ENCODE results near the gene CABLES1.

The CABLES1 gene

DNA sequence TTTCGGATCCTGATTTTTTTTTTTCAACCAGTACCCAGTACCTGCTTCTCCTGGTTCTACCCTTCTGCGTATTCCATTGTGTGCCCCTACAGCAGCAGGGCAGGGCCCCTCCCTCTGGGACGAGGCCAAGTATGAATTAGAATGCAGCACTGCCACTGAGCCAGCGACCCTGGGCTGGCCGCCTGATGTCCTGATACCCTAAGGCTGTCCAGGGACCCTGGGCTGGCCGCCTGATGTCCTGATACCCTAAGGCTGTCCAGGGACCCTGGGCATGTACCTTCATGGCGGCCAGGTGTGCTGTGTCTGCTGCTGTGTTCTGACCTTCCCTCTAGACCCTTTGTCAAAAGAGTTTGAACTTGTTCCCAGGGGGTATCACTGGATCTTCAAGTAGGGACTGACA, 42.9 kb downstream of the CABLES1 start:
- Histone ChIP-seq H3K27me3 (ENCODE audit: insufficient read depth, poor library complexity, severe bottlenecking) (no peaks in the 10 kb centered on the region), H3K36me3 (ENCODE audit: low read depth) (no peaks in the 10 kb centered on the region)

DNA sequence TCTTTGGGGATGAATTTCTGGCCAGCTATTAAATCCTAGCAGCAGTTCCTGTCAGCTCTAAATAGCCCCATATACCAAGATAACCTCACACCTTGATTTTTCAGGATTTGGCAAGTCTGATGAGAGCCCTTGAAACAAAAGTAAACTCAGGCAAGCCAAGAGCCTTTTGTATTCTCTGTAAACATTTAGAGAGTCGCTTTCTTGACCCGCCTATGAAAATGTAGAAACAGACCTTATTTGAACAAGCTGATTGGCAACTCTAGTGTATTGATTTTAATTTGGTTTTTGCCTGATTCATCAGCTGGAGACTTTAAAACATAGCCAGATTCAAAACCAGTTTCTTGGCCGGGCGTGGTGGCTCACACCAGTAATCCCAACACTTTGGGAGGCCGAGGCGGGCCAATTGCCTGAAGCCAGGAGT, 43.4 kb downstream of the CABLES1 start:
- Histone ChIP-seq H3K27me3 (ENCODE audit: insufficient read depth, poor library complexity, severe bottlenecking) (no peaks in the 10 kb centered on the region), H3K36me3 (ENCODE audit: low read depth) (no peaks in the 10 kb centered on the region), H3K4me3 (ENCODE audit: severe bottlenecking) (no peak overlapping the region), H3K4me1 (ENCODE audit: insufficient read depth, poor library complexity, severe bottlenecking) (no peaks in the 10 kb centered on the region), H3K27ac (ENCODE audit: poor library complexity, severe bottlenecking) (no peak overlapping the region), H3K9me3 (ENCODE audit: severe bottlenecking) (no peaks in the 10 kb centered on the region)
- ATAC-seq (ENCODE audit: low read depth), result no peak
- no peak for DNase-seq (ENCODE audit: low spot score)
- TF ChIP-seq, protein P1, sequence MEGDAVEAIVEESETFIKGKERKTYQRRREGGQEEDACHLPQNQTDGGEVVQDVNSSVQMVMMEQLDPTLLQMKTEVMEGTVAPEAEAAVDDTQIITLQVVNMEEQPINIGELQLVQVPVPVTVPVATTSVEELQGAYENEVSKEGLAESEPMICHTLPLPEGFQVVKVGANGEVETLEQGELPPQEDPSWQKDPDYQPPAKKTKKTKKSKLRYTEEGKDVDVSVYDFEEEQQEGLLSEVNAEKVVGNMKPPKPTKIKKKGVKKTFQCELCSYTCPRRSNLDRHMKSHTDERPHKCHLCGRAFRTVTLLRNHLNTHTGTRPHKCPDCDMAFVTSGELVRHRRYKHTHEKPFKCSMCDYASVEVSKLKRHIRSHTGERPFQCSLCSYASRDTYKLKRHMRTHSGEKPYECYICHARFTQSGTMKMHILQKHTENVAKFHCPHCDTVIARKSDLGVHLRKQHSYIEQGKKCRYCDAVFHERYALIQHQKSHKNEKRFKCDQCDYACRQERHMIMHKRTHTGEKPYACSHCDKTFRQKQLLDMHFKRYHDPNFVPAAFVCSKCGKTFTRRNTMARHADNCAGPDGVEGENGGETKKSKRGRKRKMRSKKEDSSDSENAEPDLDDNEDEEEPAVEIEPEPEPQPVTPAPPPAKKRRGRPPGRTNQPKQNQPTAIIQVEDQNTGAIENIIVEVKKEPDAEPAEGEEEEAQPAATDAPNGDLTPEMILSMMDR (IDR thresholded peaks at IDR 0.05; ENCODE audit: poor library complexity, severe bottlenecking), result no peak

More for the DNA sequence above, 42.9 kb downstream of the CABLES1 start:
- H3K27ac ChIP-seq (ENCODE audit: poor library complexity, severe bottlenecking), result no peak overlapping the region
- no peak overlapping the region for H3K4me3 ChIP-seq (ENCODE audit: severe bottlenecking)
- no peaks in the 10 kb centered on the region for H3K9me3 ChIP-seq (ENCODE audit: severe bottlenecking)
- DNase-seq (ENCODE audit: low spot score) (no peak), ATAC-seq (ENCODE audit: low read depth) (no peak)
- TF ChIP-seq, protein P1 (IDR thresholded peaks at IDR 0.05; ENCODE audit: poor library complexity, severe bottlenecking), result no peak
- no peaks in the 10 kb centered on the region for H3K4me1 ChIP-seq (ENCODE audit: insufficient read depth, poor library complexity, severe bottlenecking)

DNA sequence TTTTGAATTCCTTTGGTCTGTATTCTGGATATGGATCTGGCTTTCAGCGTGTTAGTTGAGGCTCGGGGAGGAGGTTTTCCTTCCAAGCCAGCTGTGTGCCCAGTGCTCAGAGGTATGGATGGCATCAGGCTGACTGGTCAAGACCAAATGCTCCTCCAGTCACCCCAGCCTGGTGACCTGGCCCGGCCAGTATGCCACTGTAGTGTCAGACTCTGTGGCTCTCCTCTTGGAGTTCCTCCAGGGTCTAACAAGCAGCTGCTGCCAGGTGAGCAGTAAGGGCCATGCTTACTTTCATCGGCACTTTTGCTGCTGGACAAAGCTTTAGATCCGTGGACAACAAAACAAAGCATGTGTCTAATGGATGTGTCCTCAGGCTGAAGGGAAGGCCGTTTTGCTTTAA, 44.1 kb downstream of the CABLES1 start:
- TF ChIP-seq, protein P1 (IDR thresholded peaks at IDR 0.05; ENCODE audit: poor library complexity, severe bottlenecking), result no peak
- Histone ChIP-seq H3K27me3 (ENCODE audit: insufficient read depth, poor library complexity, severe bottlenecking) (no peaks in the 10 kb centered on the region), H3K4me1 (ENCODE audit: insufficient read depth, poor library complexity, severe bottlenecking) (no peaks in the 10 kb centered on the region), H3K4me3 (ENCODE audit: severe bottlenecking) (no peak overlapping the region), H3K9me3 (ENCODE audit: severe bottlenecking) (no peaks in the 10 kb centered on the region), H3K27ac (ENCODE audit: poor library complexity, severe bottlenecking) (no peak overlapping the region), H3K36me3 (ENCODE audit: low read depth) (no peaks in the 10 kb centered on the region)
- DNase-seq (ENCODE audit: low spot score), result no peak
- ATAC-seq (ENCODE audit: low read depth), result no peak

DNA sequence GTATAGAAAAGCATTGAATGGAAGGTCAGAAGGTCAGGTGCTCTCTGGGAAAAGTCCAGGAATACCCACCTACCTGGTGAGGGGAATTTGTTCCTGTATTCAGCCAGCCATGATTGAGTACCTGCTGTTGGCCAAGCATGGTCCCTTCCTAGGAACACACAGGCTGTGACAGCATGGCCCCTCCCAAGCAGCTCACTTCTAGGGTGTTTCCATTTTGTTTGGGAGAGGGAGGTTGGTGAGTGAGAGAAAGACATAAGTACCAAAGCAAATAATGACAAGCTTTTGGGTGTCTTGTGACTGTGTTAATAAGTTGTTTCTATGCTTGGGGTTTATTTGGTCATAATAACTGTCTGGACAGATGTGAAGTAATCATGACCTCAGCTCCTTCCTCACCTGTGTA, 46.3 kb downstream of the CABLES1 start:
- DNase-seq (ENCODE audit: low spot score), result no peak
- Histone ChIP-seq H3K4me1 (ENCODE audit: insufficient read depth, poor library complexity, severe bottlenecking) (no peaks in the 10 kb centered on the region), H3K27ac (ENCODE audit: poor library complexity, severe bottlenecking) (no peak overlapping the region), H3K36me3 (ENCODE audit: low read depth) (no peaks in the 10 kb centered on the region), H3K27me3 (ENCODE audit: insufficient read depth, poor library complexity, severe bottlenecking) (no peaks in the 10 kb centered on the region), H3K4me3 (ENCODE audit: severe bottlenecking) (no peak overlapping the region), H3K9me3 (ENCODE audit: severe bottlenecking) (no peaks in the 10 kb centered on the region)
- no peak for ATAC-seq (ENCODE audit: low read depth)
- TF ChIP-seq, protein P1 (IDR thresholded peaks at IDR 0.05; ENCODE audit: poor library complexity, severe bottlenecking), result no peak

DNA sequence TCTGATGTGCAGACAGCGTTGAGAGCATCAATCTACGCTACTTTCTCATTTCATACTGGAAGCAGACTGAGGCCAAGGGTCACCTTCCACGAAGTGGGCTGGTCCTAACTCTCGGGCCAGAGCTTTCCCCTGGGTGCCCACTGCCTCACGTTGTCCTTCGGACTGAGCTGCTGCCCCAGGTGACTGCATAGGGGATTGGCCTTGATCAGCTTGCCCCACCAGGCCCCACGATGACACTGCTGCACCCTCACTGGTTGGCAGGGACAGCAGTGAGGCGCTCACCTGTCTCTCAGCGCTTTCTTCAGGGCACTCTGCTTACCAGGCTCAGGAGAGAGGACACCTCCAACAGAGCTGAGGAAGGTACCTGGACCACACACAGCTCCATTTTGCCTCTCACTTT, 47.3 kb downstream of the CABLES1 start:
- TF ChIP-seq, protein P1 (IDR thresholded peaks at IDR 0.05; ENCODE audit: poor library complexity, severe bottlenecking), result no peak
- H3K27ac ChIP-seq (ENCODE audit: poor library complexity, severe bottlenecking), result no peak overlapping the region
- H3K36me3 ChIP-seq (ENCODE audit: low read depth), result no peaks in the 10 kb centered on the region
- ATAC-seq (ENCODE audit: low read depth) (no peak), DNase-seq (ENCODE audit: low spot score) (no peak)
- no peak overlapping the region for H3K4me3 ChIP-seq (ENCODE audit: severe bottlenecking)
- H3K9me3 ChIP-seq (ENCODE audit: severe bottlenecking), result no peaks in the 10 kb centered on the region
- H3K27me3 ChIP-seq (ENCODE audit: insufficient read depth, poor library complexity, severe bottlenecking), result no peaks in the 10 kb centered on the region
- H3K4me1 ChIP-seq (ENCODE audit: insufficient read depth, poor library complexity, severe bottlenecking), result no peaks in the 10 kb centered on the region

Measured in RWPE2 (cell line).